Fibroblast of peridontal ligament (primary cell): Measurements from ENCODE around the gene RIT2.
"Not testable (repeated sequence)": the region's sequence is repeated elsewhere in the genome, so short reads cannot be mapped to it uniquely, and the experiment has no call there.

Experiments used
- DNase-seq: peaks from one replicate; pipeline ENCODE4 v3.0.0-alpha.2; 2010; ENCODE audit errors: extremely low read depth

Gene RIT2

GRCh38 chr18:42760290-42760689 lies 355.2 kb downstream of the RIT2 start:
- DNase-seq: no peak

- no peak for DNase-seq
These were observed 356.6 kb downstream of the RIT2 start for GRCh38 chr18:42758852-42759251.

GRCh38 chr18:42756214-42756613 lies 359.3 kb downstream of the RIT2 start:
- DNase-seq: no peak

- no peak for DNase-seq
These were observed 362.6 kb downstream of the RIT2 start for GRCh38 chr18:42752916-42753315.

GRCh38 chr18:42746794-42747193 lies 368.7 kb downstream of the RIT2 start:
- DNase-seq: no peak

GRCh38 chr18:42745931-42746330 lies 369.6 kb downstream of the RIT2 start:
- no peak for DNase-seq

- no peak for DNase-seq
These were observed 370.3 kb downstream of the RIT2 start for GRCh38 chr18:42745171-42745570.

- DNase-seq: no peak
These were observed 371.9 kb downstream of the RIT2 start for GRCh38 chr18:42743373-42744138.

GRCh38 chr18:42742969-42743368 lies 372.5 kb downstream of the RIT2 start:
- no peak for DNase-seq

- DNase-seq: no peak
These were observed 373.0 kb downstream of the RIT2 start for GRCh38 chr18:42742474-42742873.

- DNase-seq: not testable (repeated sequence)
These were observed 373.6 kb downstream of the RIT2 start for GRCh38 chr18:42741805-42742347.

- DNase-seq: not testable (repeated sequence)
These were observed 374.2 kb downstream of the RIT2 start for GRCh38 chr18:42741299-42741698.

GRCh38 chr18:42736074-42736473 lies 379.4 kb downstream of the RIT2 start:
- DNase-seq: no peak

GRCh38 chr18:42734520-42734919 lies 381.0 kb downstream of the RIT2 start:
- DNase-seq: no peak

- no peak for DNase-seq
These were observed 385.2 kb downstream of the RIT2 start for GRCh38 chr18:42730272-42730671.

GRCh38 chr18:42719221-42719620 lies 396.3 kb downstream of the RIT2 start:
- no peak for DNase-seq

- no peak for DNase-seq
These were observed 403.4 kb downstream of the RIT2 start for GRCh38 chr18:42712065-42712464.

- no peak for DNase-seq
These were observed 408.4 kb downstream of the RIT2 start for GRCh38 chr18:42707080-42707479.

- no peak for DNase-seq
These were observed 408.9 kb downstream of the RIT2 start for GRCh38 chr18:42706618-42707017.

GRCh38 chr18:42706029-42706608 lies 409.4 kb downstream of the RIT2 start:
- no peak for DNase-seq
